ENCODE data around the gene PRIM2.
"Not testable (repeated sequence)": the region's sequence is repeated elsewhere in the genome, so short reads cannot be mapped to it uniquely, and the experiment has no call there.

DNA sequence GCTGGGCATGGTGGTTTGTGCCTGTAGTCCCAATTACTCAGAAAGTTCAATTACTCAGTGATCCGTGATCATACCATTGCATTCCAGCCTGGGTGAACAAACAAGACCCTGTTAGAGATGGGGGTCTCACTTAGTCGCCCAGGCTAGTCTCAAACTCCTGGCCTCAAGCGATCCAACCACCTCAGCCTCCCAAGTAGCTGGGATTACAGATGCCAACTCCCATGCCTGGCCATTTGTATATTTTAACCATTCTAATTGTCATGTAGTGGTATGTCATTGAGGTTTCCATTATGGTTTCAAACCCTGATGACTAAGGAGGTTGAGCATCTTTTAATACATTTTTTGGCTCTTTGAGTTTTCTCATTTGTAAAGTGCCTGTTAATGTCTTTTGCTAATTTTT lies 58.7 kb downstream of the PRIM2 start:
- not testable (repeated sequence) for TF ChIP-seq RARB (CRISPR knock-in tag; IDR thresholded peaks at IDR 0.05); TSHZ2 (CRISPR knock-in tag; IDR thresholded peaks at IDR 0.05); ARNTL (CRISPR knock-in tag; IDR thresholded peaks at IDR 0.05; ENCODE audit: borderline replicate concordance, low read depth)
